ENCODE results near the gene PIP4P1. TPM values are rescaled to one million over a fixed set of nuclear protein-coding genes. Genes with fewer than 3 reads are reported as not detected.

PIP4P1 gene
- total and polyA plus RNA-seq, 2 of the 8 experiments (the other 6 are each of a cell fraction or from before 2014, with no cell fraction given): 29.5 to 60.0 TPM

GRCh38 chr14:20412876-20413743, 48.1 kb downstream of the PIP4P1 start, which contains the start of gene TEP1 (continued):
- TF ChIP-seq HDAC2 (IDR thresholded peaks at IDR 0.05; ENCODE audit: borderline replicate concordance in 1 of 2, low read depth in 2 of 2, low read length in 2 of 2) (peak in 1 of 2 experiments; percentile 82; a peak in 1 of 4 replicates), SIN3A (conservative IDR thresholded peaks at IDR 0.05 in 1 of 2, IDR thresholded peaks at IDR 0.05 in 1 of 2; ENCODE audit: low read depth in 1 of 2, low read length in 2 of 2) (peak in 1 of 2 experiments; percentile 62; a peak in 1 of 4 replicates)
